ENCODE measurements around the gene KIAA1671.

Gene KIAA1671

GRCh38 chr22:24953384-24954113 lies 1.0 kb downstream of the KIAA1671 start:
- no peak for DNase-seq

- DNase-seq = no peak
These were observed 1.6 kb downstream of the KIAA1671 start for GRCh38 chr22:24954114-24954463.

DNA sequence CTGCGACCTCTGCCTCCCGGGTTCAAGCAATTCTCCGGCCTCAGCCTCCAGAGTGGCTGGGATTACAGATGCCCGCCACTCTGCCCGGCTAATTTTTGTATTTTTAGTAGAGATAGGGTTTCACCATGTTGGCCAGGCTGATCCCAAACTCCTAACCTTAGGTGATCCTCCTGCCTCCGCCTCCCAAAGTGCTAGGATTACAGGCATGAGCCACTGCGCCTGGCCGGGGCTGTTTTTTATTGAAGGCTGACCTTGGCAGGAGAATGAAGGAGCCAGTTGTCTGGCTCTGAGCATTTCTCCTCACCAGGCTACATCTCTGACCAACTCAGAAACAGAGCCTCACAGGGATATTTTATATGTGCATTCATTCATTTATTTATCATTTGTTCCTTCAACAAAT lies 2.3 kb downstream of the KIAA1671 start:
- no peak for DNase-seq

DNA sequence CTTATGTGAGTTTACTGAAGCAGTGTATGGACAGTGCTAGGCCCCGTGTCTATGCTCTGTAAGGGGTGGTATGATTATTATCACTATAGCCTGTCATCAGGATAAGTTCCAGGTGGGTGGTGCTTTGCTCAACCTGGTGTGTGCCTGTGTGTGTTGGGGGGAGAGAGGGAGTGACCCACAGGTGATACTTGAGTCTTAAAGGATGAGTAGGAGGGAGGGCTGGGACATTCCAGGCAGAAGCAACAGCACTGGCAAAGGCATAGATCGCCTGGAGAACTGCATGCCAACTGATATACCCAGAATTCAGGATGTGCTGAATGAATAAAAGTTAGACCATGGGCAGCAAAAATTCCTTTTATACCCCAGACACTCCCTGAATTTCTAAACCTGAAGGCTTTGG lies 4.5 kb downstream of the KIAA1671 start:
- no peak for DNase-seq

GRCh38 chr22:24961217-24961844 lies 8.8 kb downstream of the KIAA1671 start:
- no peak for DNase-seq

- no peak for DNase-seq
These were observed 9.6 kb downstream of the KIAA1671 start for GRCh38 chr22:24962094-24962493.

DNA sequence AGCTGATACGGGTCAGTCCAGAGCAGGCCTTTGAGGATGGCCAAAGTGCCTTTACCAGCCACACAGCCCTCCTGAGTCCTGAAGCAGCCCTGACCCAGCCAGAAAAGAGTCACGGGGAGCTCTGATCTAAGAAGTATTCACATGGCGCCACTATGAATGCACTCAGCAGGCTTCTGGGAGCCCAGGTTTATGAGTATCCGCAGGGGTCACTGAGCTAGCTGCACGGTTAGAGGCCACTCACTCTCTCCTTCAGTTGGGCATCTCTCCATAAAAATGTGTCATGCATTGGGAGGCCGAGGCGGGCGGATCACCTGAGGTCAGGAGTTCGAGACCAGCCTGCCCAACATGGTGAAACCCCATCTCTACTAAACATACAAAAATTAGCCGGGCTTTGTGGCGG lies 10.3 kb downstream of the KIAA1671 start:
- DNase-seq = no peak

- no peak for DNase-seq
These were observed 11.9 kb downstream of the KIAA1671 start for GRCh38 chr22:24964441-24964840.

GRCh38 chr22:24965822-24966626 lies 13.5 kb downstream of the KIAA1671 start:
- DNase-seq = no peak

GRCh38 chr22:24968066-24968561 lies 15.6 kb downstream of the KIAA1671 start:
- DNase-seq = no peak

GRCh38 chr22:24969560-24970301 lies 17.2 kb downstream of the KIAA1671 start:
- DNase-seq = no peak

DNA sequence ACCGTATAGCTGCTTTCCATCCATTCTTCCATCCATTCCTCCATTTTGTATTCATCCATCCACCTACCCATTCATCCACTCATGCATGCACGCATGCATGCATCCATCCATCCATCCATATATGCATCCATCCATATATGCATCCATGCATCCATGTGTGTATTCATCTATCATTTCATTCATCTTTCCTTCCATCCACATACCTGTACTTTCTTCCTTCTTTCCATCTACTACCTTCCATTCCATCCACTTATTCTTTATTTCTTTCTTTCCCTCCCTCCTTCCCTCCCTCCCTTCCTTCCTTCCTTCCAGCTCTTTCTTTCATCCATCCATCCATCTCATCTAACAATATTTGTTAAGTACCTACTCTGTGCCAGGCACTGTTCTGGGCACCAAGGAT lies 19.9 kb downstream of the KIAA1671 start:
- DNase-seq = no peak

DNA sequence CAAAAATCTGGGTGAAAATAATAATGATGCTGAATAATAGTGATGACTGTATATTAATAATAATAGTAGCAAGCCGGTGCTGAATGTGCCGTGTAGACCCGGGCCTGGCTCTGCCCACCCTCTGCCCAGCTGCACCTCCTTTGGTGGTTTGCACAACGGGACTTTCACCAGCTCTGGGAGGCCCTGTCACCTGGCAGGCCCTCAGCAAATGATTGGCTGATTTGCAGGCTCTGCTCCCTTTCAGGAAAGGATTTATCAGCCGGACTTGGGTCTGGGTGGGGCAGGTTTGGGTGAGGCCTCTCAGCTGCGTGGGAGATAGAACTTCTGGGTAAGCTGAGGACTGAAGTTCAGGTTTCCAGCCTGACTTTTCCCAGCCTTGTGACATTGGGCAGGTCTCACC lies 21.4 kb downstream of the KIAA1671 start:
- DNase-seq = no peak

DNA sequence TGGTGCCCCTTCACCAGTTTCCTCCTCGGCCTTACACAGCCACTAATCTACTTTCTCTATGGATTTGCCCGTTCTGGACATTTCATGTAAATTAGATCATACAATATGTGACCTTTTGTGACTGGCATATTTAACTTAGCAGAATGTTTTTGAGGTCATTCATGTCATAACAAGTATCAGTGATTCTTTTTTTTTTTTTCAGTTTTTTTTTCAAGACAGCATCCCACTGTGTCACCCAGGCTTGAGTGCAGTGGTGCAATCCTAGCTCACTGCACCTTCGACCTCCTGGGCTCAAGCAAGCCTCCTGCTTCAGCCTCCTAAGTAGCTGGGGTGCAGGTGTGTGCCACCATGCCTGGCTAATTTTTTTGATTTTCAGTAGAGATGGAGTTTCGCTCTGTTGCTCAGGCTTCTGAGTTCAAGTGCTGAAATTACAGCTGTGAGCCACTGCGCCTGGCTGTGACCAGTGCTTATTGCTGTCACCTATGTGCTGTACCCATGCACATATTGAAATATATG lies 22.7 kb downstream of the KIAA1671 start:
- DNase-seq = no peak

DNA sequence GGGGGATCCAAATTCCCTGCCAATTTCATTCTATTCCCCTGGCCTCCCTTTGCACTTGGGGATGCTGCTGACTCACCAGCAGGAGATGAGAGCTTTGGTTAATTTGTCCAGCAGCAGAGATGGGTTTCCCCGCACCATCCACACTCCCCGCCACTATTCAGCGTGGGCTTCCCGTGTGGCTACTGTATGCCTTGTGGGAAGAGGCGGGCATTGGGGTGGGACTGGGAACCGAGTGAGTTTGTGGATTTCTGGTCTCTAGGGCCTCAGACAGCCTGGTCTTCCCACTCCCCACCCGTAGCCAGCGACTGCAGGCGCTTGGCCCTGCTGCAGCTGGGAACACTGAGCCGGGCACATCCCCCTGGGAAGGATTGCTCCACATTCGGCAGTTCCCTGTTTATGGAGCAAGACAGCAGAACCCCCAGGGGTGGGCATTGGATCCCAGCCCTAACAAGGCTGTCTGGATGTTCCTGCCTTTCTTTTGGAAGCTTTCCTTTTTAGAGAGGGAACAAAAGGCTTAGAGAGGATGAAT lies 23.4 kb downstream of the KIAA1671 start:
- no peak for DNase-seq

DNA sequence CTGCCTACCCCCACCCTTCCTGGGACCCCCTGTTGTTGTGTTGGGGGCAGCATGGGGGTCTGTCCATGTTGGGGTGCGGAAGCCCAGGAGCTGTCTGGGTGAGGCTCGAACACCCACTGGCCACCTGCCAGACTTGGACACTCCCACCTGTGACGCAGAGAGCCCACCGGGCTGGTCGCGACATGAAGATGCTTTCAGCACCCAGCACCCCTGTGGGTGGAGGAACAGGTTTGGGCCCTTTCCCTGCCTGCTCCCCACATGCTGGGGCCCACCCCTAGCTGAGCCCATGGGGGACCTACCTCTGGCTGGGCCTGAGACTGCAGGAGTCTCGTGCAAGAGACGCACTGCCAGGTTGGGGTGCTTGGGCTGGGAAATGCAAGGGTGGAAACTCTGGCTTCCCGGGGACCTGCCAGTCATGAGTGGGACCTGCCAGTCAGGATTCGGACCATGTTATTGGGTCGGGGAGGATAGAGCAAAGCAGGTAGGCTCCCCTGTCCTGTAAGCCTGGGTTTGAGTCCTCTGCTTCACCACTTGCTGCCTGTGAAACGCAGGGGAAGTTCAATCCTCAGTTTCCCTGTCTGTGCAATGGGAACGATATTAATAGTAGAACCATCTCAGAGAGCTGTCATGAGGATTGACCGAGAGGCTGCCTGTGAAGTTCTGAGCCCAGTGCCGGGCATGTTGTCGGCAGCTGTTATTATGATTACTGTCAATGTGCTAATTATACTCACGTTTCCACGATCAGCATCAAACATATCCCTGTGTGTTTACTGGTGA lies 24.1 kb downstream of the KIAA1671 start:
- DNase-seq = no peak

GRCh38 chr22:24977370-24978221 lies 25.1 kb downstream of the KIAA1671 start:
- no peak for DNase-seq

- DNase-seq = no peak
These were observed 25.8 kb downstream of the KIAA1671 start for GRCh38 chr22:24978308-24978707.

DNA sequence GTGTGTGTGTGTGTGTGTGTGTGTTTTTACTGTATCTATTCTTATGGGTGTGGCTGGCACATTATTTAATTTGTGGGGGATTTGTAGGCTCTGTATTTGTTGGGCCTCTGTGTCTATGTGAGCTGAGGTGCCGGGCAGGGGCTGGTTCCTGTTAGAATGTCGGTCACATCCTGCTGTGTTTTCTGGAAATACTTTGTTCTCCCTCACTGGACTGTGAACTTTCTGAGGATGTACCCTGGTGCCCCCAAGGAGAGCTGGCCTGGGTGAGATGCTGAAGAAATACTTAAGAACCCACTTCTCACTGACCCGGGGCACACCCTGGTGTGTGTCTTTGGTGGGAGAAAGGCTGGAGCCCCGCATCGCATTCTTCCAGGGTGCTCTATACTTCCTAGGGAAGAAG lies 28.6 kb downstream of the KIAA1671 start:
- no peak for DNase-seq

- DNase-seq = no peak
These were observed 29.1 kb downstream of the KIAA1671 start for GRCh38 chr22:24981656-24982055.

Measured in effector CD8-positive, alpha-beta T cell (primary cell).